BJ (cell line): ENCODE data around the gene H2BK1. TPM values are rescaled to one million over a fixed set of nuclear protein-coding genes. Genes with fewer than 3 reads are reported as not detected.

Experiments used
- CTCF ChIA-PET: fragments of 350-600 bp; formaldehyde crosslinking; extraction: SDS; loops from one replicate; lab custom pipeline; 2021; ENCODE audit warnings: antibody characterized with exemption, inconsistent platforms; lab: Yijun Ruan, JAX
- POLR2A ChIA-PET: fragments of 300-600 bp; sonication (Branson Sonifier 250); formaldehyde crosslinking; extraction: SDS; loops from one replicate; lab custom pipeline; 2021; ENCODE audit warnings: antibody characterized with exemption; lab: Charles Lee
- DNase-seq: peaks from one replicate; pipeline ENCODE4 v3.0.0-alpha.2; 2011; ENCODE audit warnings: low read depth
- H3K27me3 ChIP-seq: 2 replicates; pipeline ENCODE4 v1.6.0; 2011; ENCODE audit warnings: low read length; ENCODE audit not compliant: control insufficient read depth, insufficient read depth
- H3K36me3 ChIP-seq: 2 replicates; pipeline ENCODE4 v1.5.1; 2011; ENCODE audit warnings: low read length; ENCODE audit not compliant: control insufficient read depth, insufficient read depth
- H3K4me3 ChIP-seq: 2 replicates; pipeline ENCODE4 v1.5.1; 2011; ENCODE audit warnings: low read depth, mild to moderate bottlenecking, control low read depth, low read length
- polyA plus RNA-seq: library from polyadenylated mRNA; depleted of rRNA; stranded (reverse); fragments of >200 nt; gene quantifications from 2 replicates; pipeline ENCODE4 v1.2.3, GENCODE V29; 2011
- TF ChIP-seq, protein P1 (sequence below): IDR thresholded peaks from 2 replicates; pipeline ENCODE4 v1.5.1; 2011; ENCODE audit warnings: low read depth, mild to moderate bottlenecking, control low read depth, inconsistent platforms, low read length, moderate library complexity; ENCODE audit not compliant: insufficient read depth

The H2BK1 gene
- polyA plus RNA-seq, 1 experiment = not detected

DNA sequence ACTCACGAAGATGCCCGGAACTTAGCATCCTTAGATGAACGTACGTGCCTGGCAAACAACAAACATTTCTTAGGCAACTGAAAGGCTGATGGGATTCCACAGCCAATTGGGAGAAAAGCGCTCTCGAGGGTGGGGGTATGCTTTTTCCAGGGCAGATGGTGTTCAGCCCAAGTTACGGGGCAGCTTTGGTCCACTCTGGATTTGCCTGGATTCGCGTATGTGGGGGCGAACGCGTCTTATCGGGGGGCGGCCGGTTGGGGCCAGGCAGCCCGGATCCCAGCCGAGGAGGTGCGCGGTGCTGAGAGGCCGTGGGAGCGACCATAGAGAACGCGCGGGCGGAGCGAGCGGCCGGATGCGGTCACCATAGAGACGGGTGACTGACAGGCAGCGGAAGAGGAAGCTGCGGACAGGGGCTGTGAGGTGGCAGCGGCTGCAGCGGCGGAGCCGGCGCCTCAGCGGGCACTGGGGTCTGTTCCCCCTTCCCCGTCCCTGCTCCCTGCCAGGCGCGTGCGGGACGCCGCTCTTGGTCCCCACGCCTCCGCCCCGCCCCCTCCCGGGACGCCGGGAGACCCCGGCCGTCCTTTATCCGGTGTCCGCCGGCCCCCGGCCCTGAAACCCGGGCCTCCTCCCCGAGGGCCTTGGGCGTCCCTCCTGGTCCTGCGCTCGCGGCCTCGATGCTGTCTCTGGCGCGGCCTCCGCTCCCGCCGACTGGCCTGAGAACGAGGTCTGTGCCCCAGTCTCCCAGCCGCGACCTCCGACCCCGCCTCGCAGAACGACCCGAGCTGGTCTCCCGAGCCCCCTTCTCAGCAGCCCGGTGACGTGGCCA, 22.0 kb upstream of the H2BK1 start, which contains the start of gene CHPF2:
Gene CHPF2, plus strand, starts transcription at position 393 of the 826 bp plus-strand sequence. CDS start 1,529 bp downstream, outside the sequence.
- TF ChIP-seq, protein P1, sequence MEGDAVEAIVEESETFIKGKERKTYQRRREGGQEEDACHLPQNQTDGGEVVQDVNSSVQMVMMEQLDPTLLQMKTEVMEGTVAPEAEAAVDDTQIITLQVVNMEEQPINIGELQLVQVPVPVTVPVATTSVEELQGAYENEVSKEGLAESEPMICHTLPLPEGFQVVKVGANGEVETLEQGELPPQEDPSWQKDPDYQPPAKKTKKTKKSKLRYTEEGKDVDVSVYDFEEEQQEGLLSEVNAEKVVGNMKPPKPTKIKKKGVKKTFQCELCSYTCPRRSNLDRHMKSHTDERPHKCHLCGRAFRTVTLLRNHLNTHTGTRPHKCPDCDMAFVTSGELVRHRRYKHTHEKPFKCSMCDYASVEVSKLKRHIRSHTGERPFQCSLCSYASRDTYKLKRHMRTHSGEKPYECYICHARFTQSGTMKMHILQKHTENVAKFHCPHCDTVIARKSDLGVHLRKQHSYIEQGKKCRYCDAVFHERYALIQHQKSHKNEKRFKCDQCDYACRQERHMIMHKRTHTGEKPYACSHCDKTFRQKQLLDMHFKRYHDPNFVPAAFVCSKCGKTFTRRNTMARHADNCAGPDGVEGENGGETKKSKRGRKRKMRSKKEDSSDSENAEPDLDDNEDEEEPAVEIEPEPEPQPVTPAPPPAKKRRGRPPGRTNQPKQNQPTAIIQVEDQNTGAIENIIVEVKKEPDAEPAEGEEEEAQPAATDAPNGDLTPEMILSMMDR = no peak
- ChIA-PET POLR2A (no interaction called here), CTCF (interaction anchor here (0.6 to 3.5 kb wide), 4 partner anchors 10 to 34 kb away, joined by 3 to 15 read pairs (median 6); no protein-coding TSS in a partner anchor)
- Histone ChIP-seq H3K4me3 (peak within 1 kb of the TSS; percentile 97), H3K27me3 (no peaks in the 10 kb centered on the region), H3K36me3 (peaks cover 16% of the 10 kb centered on the region)
- DNase-seq = peak; percentile 35

DNA sequence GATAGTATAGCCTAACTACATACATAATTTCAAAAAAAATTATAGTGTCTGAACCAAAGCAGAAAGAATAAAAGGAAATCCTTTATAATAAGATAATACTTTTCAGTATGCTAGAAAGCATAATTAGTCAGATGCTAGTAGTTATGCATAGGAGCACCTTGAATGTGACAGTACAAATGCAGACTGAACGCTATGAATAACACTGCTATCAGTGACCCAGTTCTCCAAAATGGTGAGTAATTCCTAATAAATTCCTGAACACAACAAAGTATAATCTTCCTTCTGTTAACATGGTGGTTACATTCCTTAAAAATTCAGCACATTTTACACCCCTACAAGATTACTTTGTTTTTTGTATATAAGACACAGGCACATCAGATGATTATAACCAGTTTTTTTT, 20.8 kb upstream of the H2BK1 start:
- H3K4me3 ChIP-seq = no peak overlapping the region
- no peaks in the 10 kb centered on the region for H3K27me3 ChIP-seq
- TF ChIP-seq, protein P1 = no peak
- no peak for DNase-seq
- CTCF ChIA-PET = interaction anchor here (1.9 kb wide), 1 partner anchor 13 kb away, joined by 7 read pairs; no protein-coding TSS in a partner anchor
- H3K36me3 ChIP-seq = peaks cover 10% of the 10 kb centered on the region
- POLR2A ChIA-PET = no interaction called here

DNA sequence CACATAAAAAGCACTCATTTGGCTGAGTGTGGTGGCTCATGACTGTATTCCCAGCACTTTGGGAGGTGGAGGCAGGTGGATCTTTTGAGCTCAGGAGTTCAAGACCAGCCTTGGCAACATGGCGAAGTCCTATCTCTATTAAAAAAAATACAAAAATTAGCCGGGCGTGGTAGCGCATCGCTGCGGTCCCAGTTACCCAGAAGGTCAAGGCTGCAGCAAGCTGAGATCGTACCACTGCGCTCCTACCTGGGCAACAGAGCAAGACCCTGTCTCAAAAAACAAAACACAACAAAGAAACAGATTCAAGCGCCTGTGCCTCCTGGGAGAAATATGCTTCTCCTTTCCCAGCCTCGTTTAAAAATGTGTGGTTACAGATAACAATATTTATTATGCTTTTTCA, 19.0 kb upstream of the H2BK1 start:
- ChIA-PET CTCF (interaction anchor here (2.7 to 3.3 kb wide), 2 partner anchors 15 to 17 kb away, joined by 6 to 15 read pairs; no protein-coding TSS in a partner anchor), POLR2A (no interaction called here)
- Histone ChIP-seq H3K27me3 (no peaks in the 10 kb centered on the region), H3K4me3 (no peak overlapping the region), H3K36me3 (peaks cover 4% of the 10 kb centered on the region)
- TF ChIP-seq, protein P1 = no peak
- DNase-seq = no peak

DNA sequence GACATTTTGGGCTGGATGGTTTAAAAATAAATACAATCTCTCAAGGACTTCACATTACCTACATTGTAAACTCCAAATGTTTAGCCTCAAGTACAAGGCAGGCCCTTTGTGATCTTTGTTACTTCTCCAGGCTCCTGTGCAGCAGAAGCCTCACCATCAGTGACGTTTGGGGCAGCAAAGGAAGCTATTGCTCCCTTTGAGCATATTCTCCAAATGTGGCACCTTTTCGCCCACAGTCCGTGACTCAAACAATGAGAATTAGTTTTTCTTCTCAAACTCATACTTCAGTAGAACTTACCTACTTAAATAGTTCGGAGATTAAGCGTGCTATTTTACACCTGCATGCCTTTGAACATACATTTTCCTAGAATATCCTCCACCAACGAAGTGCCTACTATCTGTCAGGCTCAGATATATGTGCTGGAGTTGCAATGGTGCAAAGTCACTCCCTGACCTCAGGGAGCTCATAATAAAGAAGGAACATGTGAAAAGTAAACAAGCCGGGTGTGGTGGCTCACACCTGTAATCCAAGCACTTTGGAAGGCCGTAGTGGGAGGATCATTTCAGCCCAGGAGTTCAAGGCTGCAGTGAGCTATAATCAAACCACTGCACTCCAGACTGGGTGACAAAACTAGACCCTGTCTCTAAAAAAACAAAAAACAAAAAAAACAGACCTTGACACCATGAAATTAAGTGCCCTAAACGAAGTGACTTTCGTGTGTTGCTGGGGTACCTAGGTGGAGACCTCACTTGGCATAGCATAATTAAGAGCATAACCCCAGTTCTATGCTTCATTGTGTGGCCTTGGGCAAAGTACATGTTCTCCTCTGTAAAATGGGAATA, 18.0 kb upstream of the H2BK1 start:
- Histone ChIP-seq H3K36me3 (peaks cover 13% of the 10 kb centered on the region), H3K27me3 (no peaks in the 10 kb centered on the region), H3K4me3 (peak overlapping the region; percentile 46)
- TF ChIP-seq, protein P1 = no peak
- ChIA-PET CTCF (interaction anchor here (2.7 to 3.3 kb wide), 2 partner anchors 16 to 18 kb away, joined by 6 to 15 read pairs; no protein-coding TSS in a partner anchor), POLR2A (no interaction called here)
- no peak for DNase-seq
